OCI-LY7 (cell line): ENCODE data around the gene SMIM35. TPM values are rescaled to one million over a fixed set of nuclear protein-coding genes. Genes with fewer than 3 reads are reported as not detected.

Source experiments
- BruUV-seq: library from RNA; stranded (reverse); fragments of 400-500 nt; replicated peaks from 2 replicates; lab custom pipeline; 2021; lab: Mats Ljungman, UMichigan
- CTCF ChIA-PET: fragments of 300-600 bp; sonication (Branson Sonifier 250); formaldehyde crosslinking; loops from one replicate; lab custom pipeline; 2022; ENCODE audit warnings: antibody characterized with exemption; ENCODE audit not compliant: unreplicated experiment; lab: Charles Lee
- POLR2A ChIA-PET: fragments of 300-600 bp; sonication (Branson Sonifier 250); formaldehyde crosslinking; loops from one replicate; lab custom pipeline; 2022; ENCODE audit warnings: antibody characterized with exemption; lab: Charles Lee
- DNase-seq: peaks from one replicate; pipeline ENCODE4 v3.0.0-alpha.2; 2015; ENCODE audit warnings: low spot score
- H2AFZ ChIP-seq: fragments of 200-600 bp; sonication (generic), shearing (Covaris generic); 2 replicates; pipeline ENCODE4 v1.6.1; 2014; ENCODE audit warnings: mild to moderate bottlenecking, antibody characterized with exemption, low read length, moderate library complexity
- H3K27ac ChIP-seq: fragments of 200-600 bp; sonication (generic); 2 replicates; pipeline ENCODE4 v1.5.1; 2014; ENCODE audit warnings: mixed run types, low read depth, mild to moderate bottlenecking, moderate library complexity, low read length, inconsistent platforms; ENCODE audit not compliant: poor library complexity, severe bottlenecking
- H3K36me3 ChIP-seq: fragments of 200-600 bp; sonication (generic); 2 replicates; pipeline ENCODE4 v1.6.1; 2014; ENCODE audit warnings: mild to moderate bottlenecking, antibody characterized with exemption, low read length, moderate library complexity, mixed read lengths; ENCODE audit not compliant: insufficient read depth
- H3K4me1 ChIP-seq: fragments of 200-600 bp; sonication (generic); 2 replicates; pipeline ENCODE4 v1.5.1; 2014; ENCODE audit warnings: mild to moderate bottlenecking, low read length; ENCODE audit not compliant: insufficient read depth, poor library complexity, severe bottlenecking
- H3K4me2 ChIP-seq: fragments of 200-600 bp; sonication (generic); 2 replicates; pipeline ENCODE4 v1.6.1; 2014; ENCODE audit warnings: mild to moderate bottlenecking, low read length
- H3K4me3 ChIP-seq: fragments of 200-600 bp; sonication (generic); 2 replicates; pipeline ENCODE4 v1.5.1; 2014; ENCODE audit warnings: mild to moderate bottlenecking, low read depth, low read length; ENCODE audit not compliant: poor library complexity, severe bottlenecking
- H3K79me2 ChIP-seq: fragments of 200-600 bp; sonication (generic); 2 replicates; pipeline ENCODE4 v1.6.1; 2016; ENCODE audit warnings: low read depth, mild to moderate bottlenecking, low read length, moderate library complexity, mixed read lengths; ENCODE audit not compliant: insufficient read depth
- H3K9me2 ChIP-seq: fragments of 200-600 bp; sonication (generic); 2 replicates; pipeline ENCODE4 v1.6.1; 2016; ENCODE audit warnings: mild to moderate bottlenecking, low read length, mixed read lengths; ENCODE audit not compliant: insufficient read depth
- H3K9me3 ChIP-seq: fragments of 200-600 bp; sonication (generic); 2 replicates; pipeline ENCODE4 v1.6.1; 2014; ENCODE audit warnings: mild to moderate bottlenecking, mixed run types, low read length, mixed read lengths
- H4K20me1 ChIP-seq: fragments of 200-600 bp; sonication (generic); 2 replicates; pipeline ENCODE4 v1.6.1; 2014; ENCODE audit warnings: mild to moderate bottlenecking, antibody characterized with exemption, low read length, moderate library complexity, mixed read lengths; ENCODE audit not compliant: insufficient read depth
- CTCF ChIP-seq: fragments of 200-600 bp; sonication (generic); conservative IDR thresholded peaks from 2 replicates; pipeline ENCODE4 v1.5.1; 2014; ENCODE audit warnings: mild to moderate bottlenecking, antibody characterized with exemption, low read length, moderate library complexity, mixed read lengths
- EZH2phosphoT487 ChIP-seq: fragments of 200-600 bp; sonication (generic); IDR thresholded peaks from 2 replicates; pipeline ENCODE4 v1.6.1; 2018; ENCODE audit warnings: low read depth, borderline replicate concordance, mild to moderate bottlenecking, mixed run types, antibody characterized with exemption, low read length, moderate library complexity, mixed read lengths
- intact Hi-C: fragments of 100-400 bp; cut with micrococcal nuclease; formaldehyde crosslinking; loops from one replicate; pipeline ENCODE4 v1.10.0; 2022; ENCODE audit not compliant: unreplicated experiment
- total RNA-seq, 2 experiments: library from RNA; depleted of rRNA in 1 of 2; stranded (reverse); fragments of >200 nt in 1 of 2; shearing (Covaris generic) in 1 of 2; gene quantifications; 2 replicates each; pipeline ENCODE4 v1.2.3, GENCODE V29; 2014 to 2022

SMIM35 gene
- total RNA-seq, 2 experiments from 2014 or later = 0.06 to 0.67 TPM

GRCh38 chr11:118095493-118095892, 8.7 kb upstream of the SMIM35 start:
- no peaks in the 10 kb centered on the region for H4K20me1 ChIP-seq
- no peaks in the 10 kb centered on the region for H3K4me1 ChIP-seq
- intact Hi-C loops = no loop called here
- TF ChIP-seq EZH2phosphoT487 (no peak), CTCF (no peak)
- no peaks in the 10 kb centered on the region for H3K9me2 ChIP-seq
- BruUV-seq = no TSS peak
- H3K36me3 ChIP-seq = no peaks in the 10 kb centered on the region
- no peak overlapping the region for H2AFZ ChIP-seq
- ChIA-PET CTCF (no interaction called here), POLR2A (no interaction called here)
- H3K79me2 ChIP-seq = no peaks in the 10 kb centered on the region
- H3K27ac ChIP-seq = no peak overlapping the region
- DNase-seq = no peak
- no peaks in the 10 kb centered on the region for H3K9me3 ChIP-seq
- no peak overlapping the region for H3K4me2 ChIP-seq
- no peak overlapping the region for H3K4me3 ChIP-seq

GRCh38 chr11:118092907-118093571, 6.3 kb upstream of the SMIM35 start:
- no peaks in the 10 kb centered on the region for H3K36me3 ChIP-seq
- no peaks in the 10 kb centered on the region for H3K79me2 ChIP-seq
- POLR2A ChIA-PET = interaction anchor here (0.9 kb wide), 1 partner anchor 36 kb away, joined by 5 read pairs; no protein-coding TSS in a partner anchor
- CTCF ChIA-PET = no interaction called here
- H3K27ac ChIP-seq = no peak overlapping the region
- H3K4me1 ChIP-seq = no peaks in the 10 kb centered on the region
- no peaks in the 10 kb centered on the region for H3K9me2 ChIP-seq
- H2AFZ ChIP-seq = no peak overlapping the region
- no peak overlapping the region for H3K4me3 ChIP-seq
- no peaks in the 10 kb centered on the region for H4K20me1 ChIP-seq
- H3K4me2 ChIP-seq = no peak overlapping the region
- intact Hi-C loops = no loop called here
- no peaks in the 10 kb centered on the region for H3K9me3 ChIP-seq
- DNase-seq = no peak
- no peak for TF ChIP-seq EZH2phosphoT487
- TF ChIP-seq CTCF = no peak
- BruUV-seq = no TSS peak

- Histone ChIP-seq H3K4me2 (no peak overlapping the region), H2AFZ (no peak overlapping the region), H3K4me3 (no peak overlapping the region), H3K27ac (no peak overlapping the region), H3K79me2 (no peaks in the 10 kb centered on the region), H3K9me3 (no peaks in the 10 kb centered on the region), H3K4me1 (no peaks in the 10 kb centered on the region), H4K20me1 (no peaks in the 10 kb centered on the region), H3K9me2 (no peaks in the 10 kb centered on the region), H3K36me3 (no peaks in the 10 kb centered on the region)
- TF ChIP-seq CTCF (no peak), EZH2phosphoT487 (no peak)
- intact Hi-C loops = no loop called here
- BruUV-seq = no TSS peak
- no peak for DNase-seq
- ChIA-PET CTCF (no interaction called here), POLR2A (no interaction called here)
Observed at GRCh38 chr11:118091690-118092089, 4.9 kb upstream of the SMIM35 start.
